ENCODE measurements around the gene DNAJA2.
"Not testable (repeated sequence)": the region's sequence is repeated elsewhere in the genome, so short reads cannot be mapped to it uniquely, and the experiment has no call there.

The DNAJA2 gene

DNA sequence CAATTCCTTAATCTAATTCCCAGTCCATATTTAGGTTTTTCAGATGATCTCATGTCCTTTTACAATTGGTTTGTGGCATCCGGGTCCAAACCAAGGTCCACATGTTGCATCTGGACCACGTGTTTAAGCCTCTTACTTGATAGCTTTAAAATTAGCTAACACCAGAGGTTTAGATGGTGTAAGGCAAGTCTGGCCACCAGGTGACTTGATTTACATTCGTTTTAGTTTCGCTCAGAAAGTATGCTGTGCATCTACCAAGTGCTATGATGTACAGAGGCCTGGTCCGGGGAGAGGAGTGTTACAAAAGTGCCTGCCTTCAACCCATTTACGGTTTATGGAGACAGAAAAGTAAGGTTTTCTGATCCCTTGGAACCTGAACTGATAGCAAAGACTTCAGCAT is 878 bp upstream of the DNAJA2 start:
- no peak for DNase-seq

DNA sequence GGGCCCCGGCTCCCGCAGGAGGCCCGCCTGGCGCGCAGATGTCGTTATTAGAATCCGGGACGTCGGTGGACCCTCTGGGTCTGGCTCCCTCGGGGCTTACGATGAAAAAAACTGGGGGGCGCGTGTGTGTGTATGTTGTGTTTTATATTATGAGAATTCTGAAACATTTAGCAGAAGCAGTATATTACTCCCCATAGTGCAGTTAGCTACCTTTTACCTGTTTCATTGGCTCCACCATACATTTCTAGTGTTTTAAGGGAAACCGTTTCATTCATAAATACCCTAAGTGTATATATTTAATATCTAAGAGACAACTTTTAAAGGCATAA is 486 bp upstream of the DNAJA2 start:
- no peak for DNase-seq

DNA sequence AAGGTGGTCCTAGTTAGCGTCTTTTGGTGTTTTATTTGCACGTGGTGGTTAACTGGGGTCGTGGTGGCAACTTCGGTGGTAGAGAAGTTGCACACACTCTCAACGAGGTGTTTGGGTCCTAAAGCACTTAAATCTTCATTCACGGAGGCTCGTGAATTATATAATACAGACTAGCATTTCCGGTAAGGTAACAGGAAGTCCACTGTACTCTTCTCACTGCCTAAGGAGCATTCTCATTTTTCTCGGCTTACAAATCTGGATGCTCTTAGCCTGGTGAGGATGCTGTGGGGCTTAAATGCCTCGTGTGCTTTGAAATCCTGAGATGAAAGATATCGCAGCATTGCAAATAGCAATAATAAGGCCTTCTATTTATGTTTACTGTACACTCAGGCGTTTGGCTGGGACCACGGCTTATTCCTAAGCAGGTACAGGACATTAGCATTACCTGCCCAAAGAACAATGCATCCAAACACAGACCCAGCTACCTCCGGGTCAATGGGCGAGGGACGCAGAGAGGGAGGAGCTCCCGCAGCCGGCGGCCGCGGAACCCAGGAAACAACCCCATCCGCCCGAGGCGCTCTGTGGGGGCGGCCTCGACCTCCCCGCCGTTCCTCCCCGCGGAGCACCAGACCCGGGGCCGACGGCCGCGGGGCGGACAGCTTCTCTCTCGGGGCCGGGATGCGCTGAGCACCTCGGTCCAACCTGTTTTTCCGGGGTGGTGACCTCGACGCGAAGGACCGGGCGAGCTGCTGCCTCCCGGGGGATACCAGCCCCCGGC is 856 bp downstream of the DNAJA2 start:
- no peak for DNase-seq

DNA sequence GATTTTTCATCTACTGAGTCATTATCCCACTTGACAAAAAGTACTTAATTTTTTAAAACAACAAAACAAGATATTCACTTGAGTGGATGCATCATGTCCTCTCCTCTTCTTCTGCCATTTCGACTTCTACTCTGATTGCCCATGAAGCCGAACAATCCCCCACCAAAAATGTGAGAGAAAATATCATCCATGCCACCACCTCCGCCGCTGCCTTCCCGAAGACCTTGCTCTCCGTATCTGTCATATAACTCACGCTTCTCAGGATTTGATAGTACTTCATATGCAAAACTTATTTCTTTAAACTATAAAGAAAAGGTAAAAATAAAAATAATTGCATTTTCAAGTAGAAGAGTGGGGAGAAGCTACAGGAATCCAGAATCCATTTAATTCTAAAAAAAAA is 2.2 kb downstream of the DNAJA2 start:
- DNase-seq, result no peak

DNA sequence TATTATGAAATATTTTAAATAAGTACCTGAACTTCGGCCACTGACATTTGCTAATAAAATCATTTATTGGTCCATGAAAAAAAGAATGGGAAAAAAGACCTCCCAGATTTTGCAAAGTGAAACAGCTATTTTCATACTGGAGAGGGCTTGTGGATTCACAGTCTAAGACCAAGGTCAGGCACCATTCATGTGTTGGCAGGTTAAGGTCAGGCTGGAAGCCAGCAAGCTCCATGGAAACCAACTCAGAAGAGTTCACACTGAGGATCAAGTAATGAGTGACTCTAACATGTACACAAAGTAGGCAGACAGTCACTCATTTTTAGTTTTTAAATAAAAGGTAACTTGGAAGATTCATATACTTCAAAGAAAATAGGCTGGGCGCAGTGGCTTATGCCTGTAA is 3.4 kb downstream of the DNAJA2 start:
- no peak for DNase-seq

DNA sequence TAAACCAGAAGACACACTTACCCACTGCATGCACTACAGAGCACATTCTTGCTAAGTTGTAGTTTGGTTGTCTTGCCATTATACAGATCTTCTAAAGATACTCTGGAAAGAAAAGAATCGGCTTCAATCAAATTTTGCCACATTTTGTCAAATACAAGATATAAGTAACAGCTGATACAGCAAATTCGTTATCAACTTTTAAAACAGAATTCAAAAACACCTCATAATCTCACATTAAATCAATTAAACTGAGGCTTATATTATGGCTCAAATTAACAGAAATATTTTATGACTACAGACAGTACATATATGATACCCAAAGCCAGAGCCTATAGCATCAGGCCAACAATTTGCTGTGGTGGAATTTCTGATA is 5.4 kb downstream of the DNAJA2 start:
- no peak for DNase-seq

DNA sequence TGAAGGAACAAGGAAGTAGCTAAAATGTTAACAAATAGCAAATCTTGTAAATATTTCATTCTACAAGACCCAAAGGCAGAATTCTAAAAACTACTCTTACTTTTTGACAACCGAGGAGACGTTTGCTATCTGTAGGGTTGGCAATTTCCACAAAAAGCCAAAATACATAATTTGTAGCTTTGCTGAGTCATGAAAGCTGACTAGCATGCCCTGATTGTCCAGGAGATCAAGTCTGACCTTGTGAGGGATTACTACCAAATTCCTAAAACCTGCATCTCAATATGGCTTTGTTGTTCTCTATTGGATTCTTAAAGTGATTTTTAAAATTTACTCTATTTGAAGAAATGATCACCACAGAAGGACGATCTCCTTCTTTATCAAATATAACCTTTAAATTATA is 10.8 kb downstream of the DNAJA2 start:
- no peak for DNase-seq

DNA sequence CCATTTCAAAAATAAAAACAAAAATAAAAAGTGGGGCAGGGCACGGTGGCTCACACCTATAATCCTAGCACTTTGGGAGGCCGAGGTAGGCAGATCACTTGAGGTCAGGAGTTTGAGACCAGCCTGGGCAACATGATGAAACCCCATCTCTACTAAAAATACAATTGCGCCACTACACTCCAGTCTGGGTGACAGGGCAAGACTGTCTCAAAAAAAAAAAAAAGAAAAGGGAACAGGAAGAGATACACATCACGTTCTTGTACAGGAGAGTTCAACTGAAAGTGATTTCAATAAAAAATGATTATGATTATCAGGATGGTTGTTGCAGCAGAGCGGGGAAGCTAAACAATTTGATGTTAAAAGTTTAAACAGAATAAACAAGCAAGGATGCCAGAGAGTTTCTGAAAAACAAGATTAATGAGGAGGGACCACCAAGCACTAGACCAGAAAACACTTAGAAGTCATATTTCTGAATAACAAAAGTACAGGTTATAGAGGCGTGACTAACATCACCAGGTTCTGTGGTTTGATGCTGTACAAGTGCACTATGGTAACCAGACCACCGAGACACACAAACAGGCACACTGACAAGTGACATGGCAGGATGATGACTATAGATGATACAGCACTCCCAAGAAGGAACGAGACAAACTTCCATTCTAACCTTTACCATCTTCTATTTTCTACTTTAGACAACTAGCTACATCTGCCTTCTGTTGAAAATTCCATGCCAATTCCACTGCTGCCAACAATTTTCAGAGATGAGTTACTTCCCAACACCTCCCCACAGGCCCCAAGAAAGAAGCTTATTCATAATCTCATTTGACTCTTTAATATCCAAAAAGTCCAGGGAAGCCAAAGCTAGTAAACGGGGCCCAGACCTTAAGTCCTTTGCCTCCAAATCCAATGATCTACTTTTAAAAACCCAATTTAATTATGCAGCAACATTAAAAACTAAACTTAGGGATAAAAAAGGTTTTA is 11.8 kb downstream of the DNAJA2 start:
- DNase-seq, result no peak

DNA sequence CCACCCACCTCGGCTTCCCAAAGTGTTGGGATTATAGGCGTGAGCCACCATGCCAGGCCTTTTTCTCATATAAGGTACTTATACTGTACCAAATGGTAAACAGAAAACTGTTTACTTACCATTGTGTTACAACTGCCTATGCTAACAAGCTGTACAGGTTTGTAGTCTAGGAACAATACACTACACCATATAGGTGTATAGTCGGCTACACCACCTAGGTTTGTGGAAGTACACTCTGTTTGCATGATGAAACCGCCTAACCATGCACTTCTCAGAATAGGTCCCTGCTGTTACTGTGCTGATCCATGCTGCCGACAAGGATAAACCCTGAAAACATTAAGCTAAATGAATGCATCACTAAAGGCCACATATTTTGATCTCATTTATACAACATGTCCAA is 18.9 kb downstream of the DNAJA2 start:
- no peak for DNase-seq

DNA sequence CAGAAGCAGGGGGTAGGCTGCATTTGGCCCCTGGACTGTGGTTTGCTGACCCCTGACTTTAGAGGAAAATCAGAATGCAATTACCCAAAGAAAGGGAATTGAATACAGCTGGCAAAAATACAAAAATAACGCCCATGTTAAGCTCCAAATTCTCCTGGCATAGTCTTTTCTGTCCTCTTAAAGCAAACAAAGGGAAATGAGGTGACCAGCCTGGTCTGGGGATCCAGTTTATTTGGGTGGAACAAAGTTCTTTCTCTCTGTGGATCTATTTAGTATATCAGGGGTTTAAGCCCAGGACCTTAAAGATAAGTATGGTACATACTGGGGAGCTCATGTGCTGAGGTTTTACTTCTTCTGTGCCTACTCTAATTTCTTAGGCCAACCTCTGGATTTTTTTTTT is 23.5 kb downstream of the DNAJA2 start:
- no peak for DNase-seq

DNA sequence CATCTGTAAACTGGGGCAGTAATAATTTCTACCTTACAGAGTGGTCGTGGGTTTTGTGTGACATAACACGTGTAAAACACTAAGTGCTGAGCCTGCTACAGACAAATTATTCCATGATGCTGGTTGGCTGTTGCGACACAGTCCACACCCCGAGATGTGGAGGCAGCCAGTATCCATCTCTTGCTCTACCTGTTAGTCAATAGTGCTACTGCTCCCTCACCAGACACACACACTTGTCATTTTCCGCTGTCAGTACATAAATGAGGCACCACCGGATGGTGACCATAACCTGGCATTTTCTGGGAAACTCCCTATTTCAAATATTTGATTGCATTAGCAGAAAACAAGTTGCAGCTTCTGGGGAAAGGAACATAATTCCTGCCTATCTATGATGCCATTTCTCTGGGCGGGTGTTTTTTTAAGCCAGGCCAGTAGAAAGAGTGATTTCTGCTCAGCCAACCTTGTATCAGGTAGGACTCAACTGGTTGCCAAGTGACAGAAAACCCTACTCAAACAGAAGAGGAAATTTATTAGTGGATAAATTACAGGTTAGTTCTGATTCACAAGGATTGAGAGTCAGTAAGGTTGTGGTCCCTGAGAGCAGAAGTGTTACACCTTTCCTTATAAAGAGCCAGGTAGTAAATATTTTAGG is 24.1 kb downstream of the DNAJA2 start:
- DNase-seq, result no peak

DNA sequence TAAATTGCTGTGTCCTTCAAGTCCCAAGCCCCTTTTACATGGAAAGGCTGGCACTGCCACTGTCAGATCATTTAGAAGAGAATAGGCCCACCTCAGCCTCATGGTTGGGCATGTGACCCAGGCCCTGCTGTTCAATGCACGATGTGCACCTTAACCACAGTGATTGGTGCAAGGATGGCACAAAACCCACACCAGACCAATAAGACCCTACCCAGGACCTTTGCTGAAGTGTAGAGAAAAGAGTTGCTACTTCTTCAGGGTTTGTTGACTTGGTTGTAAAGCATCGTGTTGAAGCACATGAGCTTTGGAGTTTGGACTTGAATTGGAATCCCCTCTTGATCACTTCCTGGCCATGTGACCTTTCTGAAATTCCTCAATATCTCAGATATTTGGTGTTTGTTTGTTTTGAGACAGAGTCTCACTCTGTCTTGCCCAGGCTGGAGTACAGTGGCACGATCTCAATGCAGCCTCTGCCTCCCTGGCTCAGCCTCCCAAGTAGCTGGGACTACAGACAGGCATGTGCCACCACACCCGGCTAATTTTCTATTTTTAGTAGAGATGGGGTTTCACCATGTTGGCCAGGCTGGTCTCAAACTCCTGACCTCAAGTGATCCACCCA is 24.8 kb downstream of the DNAJA2 start:
- DNase-seq, result no peak

DNA sequence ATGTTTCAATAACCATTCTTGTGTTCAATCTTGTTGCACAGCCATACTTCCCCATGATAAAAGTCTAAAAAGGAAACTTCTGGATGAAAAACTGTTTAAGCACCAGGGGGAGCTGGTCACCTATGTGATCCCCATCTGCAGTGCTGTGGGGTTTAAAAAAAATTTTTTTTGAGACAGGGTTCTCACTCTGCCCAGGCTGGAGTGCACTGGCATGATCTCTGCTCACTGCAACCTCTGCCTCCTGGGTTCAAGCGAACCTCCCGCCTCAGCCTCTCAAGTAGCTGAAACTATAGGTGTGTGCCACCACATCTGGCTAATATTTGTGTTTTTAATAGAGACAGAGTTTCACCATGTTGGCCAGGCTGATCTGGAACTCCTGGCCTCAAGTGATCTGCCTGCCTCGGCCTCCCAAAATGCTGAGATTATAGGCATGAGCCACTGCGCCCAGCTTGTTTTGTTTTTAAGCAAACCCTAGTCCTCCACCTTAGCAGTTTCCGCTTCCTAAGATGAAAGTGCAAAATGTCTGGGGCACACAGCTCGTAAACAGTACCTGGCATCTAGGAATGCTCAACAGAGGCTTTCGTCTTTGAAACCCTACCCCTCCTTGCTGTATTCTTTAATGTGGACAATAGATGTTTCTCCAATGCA is 25.4 kb downstream of the DNAJA2 start:
- no peak for DNase-seq

DNA sequence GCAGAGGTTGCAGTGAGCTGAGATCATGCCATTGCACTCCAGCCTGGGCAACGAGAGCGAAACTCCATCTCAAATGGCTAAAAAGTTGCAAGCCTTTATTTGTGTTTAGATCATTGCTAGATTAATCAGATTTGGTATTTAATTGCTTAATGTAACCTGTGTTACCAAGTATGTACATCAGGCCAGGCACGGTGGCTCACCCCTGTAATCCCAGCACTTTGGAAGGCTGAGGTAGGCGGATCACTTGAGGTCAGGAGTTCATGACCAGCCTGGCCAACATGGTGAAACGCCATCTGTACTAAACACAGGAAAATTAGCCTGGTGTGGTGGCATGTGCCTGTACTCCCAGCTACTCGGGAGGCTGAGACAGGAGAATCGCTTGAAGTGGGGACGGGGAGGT is 28.8 kb downstream of the DNAJA2 start:
- not testable (repeated sequence) for DNase-seq

DNA sequence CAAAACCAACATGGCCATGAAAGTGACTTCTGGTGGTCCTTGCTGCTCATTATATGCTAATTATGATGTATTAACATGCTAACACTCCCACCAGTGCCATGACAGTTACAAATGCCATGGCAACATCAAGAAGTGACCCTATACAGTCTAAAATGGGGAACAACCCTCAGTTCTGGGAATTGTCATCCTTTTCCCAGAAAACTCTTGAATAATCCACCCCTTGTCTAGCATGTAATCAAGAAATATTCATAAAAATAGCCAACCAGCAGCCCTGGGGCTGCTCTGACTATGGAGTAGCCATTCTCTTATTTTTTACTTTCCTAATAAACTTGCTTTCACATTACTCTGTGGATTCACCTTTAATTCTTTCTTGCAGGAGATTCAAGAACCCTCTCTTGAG is 35.9 kb downstream of the DNAJA2 start:
- no peak for DNase-seq

DNA sequence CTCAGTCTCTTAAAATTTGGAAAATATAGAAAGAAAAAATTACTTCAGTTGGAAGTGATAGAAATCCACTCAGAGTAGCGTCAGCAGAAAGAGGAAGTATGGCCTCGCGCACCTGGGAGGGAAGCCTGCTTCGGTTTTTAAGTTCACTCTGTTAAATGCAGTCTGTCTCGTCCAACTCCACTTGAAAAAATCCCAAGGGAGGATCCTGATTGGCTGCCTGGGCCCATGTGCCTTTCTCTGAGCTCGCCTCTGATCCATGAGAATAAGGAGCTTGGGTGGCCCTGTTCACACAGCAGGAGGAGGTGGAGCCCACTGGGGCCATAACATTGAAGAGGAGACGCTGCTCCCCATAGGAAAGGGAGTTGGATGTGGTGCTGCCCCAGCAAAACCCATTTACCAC is 40.7 kb downstream of the DNAJA2 start:
- DNase-seq, result no peak

DNA sequence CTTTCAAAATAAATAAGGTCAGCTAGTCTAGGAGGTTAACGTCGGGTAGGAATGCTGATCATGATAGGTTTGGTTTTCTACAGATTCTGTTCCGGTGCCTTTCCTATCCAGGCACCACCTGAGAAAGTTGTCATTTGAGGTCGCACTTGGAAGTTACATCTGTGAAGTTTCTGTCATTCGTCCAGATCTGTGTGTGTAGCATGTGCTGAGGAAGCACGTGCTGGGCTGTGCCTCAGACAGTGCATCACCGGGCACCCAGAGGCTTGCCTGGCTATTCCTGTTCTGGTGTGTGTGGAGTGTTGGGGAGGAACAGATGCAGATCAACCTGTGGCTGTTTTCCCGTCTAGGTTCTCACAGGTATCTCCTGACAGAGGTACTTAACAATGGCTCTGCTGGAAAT is 42.6 kb downstream of the DNAJA2 start:
- no peak for DNase-seq

DNA sequence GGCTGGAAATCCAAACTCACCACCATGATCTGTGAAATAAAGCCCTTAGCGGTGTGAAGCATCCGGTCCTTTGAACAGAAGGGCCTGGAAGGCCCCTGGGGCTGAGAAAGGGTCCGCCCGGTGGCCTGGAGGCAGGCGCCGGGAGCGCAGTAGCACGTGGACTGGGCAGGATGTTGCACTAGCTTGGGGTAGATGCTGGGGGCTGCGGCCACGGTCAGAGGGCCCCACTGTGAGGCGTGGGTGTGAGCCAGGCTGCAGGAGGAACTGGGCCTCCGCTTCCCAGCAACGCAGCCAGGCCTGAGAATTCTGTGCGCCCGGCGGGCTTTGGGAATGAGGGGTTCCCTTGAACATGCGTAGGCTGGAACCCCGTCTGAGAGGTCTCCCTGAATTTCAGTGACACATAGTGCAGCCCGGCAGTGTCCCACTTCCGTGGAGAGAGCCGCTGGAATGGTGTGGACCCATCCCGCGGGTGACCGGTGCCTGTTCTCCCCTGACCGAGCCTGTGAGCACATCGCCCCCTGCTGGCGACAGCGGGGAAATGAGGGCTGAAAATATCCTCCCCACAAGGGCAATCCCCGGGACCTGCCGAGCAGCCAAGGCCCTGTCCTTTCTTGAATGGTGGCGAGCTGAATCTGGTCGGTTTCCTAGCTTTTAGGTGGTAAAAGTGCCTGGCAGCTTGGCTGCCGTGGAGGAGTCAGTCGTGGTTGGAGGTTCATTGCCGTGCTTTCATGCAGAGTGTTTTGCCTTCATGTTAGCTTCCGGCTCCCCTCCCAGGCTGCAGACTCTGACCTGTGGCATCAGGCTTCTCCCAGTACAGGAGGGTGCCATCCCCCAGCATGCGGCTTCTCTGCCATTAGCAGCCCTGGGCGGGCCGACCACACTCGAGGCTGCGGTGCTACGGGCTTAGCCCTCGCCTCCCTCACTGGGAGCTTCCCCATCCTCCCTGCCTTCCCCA is 43.8 kb downstream of the DNAJA2 start:
- DNase-seq, result no peak

DNA sequence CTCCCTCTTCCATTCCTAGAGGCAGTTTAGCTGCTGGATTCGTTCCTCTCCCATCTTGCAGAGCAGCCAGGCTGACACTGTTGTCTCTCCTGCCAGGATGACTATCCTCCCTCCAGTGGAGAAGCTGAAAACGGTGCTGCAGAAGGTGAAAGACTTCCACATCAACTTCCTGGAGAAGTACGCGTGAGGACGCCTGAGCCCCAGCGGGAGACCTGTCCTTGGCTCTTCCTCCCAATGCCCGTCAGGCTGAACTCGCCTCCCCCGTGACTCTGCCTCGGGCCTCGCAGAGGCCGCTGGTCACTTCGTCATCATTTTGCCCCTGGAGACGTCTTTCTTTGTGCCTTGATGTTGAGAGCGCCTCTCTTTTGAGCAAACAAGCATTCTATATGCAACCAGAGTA is 44.7 kb downstream of the DNAJA2 start:
- no peak for DNase-seq

DNA sequence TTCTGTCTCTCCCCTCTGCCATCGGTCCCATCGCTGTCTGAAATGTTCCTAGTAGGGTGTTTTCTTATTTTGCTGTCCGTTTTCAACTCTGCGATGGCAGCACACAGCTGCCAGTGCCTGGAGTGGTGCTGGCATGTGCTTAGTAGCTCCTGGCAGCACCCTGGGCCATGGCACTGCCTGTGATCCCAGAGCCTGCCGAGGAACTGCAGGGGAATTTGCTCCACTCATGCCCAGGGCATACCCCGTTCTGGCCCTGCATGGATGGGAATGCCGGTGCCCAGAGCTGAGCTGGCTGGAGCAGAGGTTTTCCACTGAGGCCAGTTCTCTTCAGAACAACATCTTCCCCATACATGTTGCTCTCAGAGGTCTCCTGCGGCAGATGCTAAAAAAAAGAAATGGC is 46.2 kb downstream of the DNAJA2 start:
- no peak for DNase-seq

DNA sequence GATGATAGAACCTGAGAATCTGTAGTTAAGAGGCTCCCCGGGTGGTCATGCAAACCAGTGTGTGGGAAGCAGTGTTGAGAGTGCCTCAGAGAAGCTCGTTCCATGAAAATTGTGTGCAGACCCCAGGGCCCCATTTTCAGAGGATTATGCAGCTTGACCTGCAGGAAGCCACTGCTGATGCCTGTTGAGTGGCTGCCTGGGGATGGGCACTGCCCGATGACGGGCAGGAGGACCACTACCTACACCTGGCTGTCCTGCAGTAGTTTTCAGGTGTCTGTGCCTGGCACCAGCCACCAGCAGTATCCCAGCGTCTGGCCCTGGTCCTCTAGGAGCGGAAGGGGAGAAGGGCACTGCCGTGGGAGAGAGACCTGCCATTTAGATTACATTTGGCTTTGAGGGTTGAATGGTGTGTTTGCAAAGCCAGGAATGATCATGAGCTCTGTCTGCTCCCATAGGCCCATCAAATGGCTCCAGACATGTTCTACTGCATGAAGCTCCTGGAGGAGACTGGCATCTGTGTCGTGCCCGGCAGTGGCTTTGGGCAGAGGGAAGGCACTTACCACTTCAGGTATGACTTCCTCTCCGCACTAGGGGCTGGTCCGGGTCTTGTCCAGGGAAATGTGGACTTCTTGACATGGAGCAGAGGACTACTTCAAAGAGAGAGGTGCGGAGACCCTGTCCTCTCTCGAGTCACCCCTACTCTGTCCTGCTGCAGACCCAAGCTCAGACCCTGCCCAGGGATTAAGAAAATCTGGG is 46.8 kb downstream of the DNAJA2 start:
- no peak for DNase-seq
